Neural progenitor cell (in vitro differentiated cells): ENCODE results near the gene LTBP1.

Experiments
- CTCF ChIP-seq: fragments of 200-600 bp; sonication (generic); IDR thresholded peaks from 2 replicates; pipeline ENCODE4 v1.5.1; 2017; ENCODE audit warnings: antibody characterized with exemption, mild to moderate bottlenecking
- EZH2 ChIP-seq: fragments of 200-600 bp; sonication (generic); IDR thresholded peaks from 2 replicates; pipeline ENCODE4 v1.6.1; 2017; ENCODE audit warnings: antibody characterized with exemption, mild to moderate bottlenecking, moderate library complexity
- EZH2phosphoT487 ChIP-seq: fragments of 200-600 bp; sonication (generic); IDR thresholded peaks from 2 replicates; pipeline ENCODE4 v1.6.1; 2017; ENCODE audit warnings: antibody characterized with exemption

GRCh38 chr2:32986480-32986879 is 39.7 kb downstream of the LTBP1 start:
- no peak for TF ChIP-seq CTCF
- TF ChIP-seq EZH2 = no peak
- TF ChIP-seq EZH2phosphoT487 = no peak
